ENCODE results near the gene SH3RF3. TPM values are rescaled to one million over a fixed set of nuclear protein-coding genes. Genes with fewer than 3 reads are reported as not detected.

SH3RF3 gene
- total RNA-seq, 1 experiment from 2014 or later: 1.0 TPM

DNA sequence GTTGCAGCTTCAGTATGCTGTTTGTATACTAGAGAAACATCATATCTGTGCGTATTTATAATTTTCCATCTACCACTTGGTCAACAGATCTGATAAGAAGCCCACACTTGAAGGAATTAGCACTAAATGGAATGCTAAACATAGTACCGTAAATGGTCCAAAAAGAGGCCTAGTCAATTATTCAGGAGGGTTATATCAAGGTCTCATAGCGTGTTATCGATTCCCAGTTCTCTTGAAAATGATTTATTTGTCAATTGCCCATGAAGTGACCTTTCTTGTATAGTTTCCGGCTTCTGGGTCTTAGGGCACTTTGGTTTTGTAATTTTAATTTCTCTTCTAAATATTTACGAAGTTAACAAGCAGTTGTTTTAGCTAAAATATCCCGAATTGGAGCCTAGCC is 18.4 kb downstream of the SH3RF3 start:
- DNase-seq (ENCODE audit: low spot score) (no peak), ATAC-seq (no peak)
- CTCF ChIA-PET: no interaction called here
- no peak for TF ChIP-seq JUN (CRISPR knock-in tag; IDR thresholded peaks at IDR 0.05)
- no peak for TF ChIP-seq ATF1 (CRISPR knock-in tag; IDR thresholded peaks at IDR 0.05)
- TF ChIP-seq, protein P1, sequence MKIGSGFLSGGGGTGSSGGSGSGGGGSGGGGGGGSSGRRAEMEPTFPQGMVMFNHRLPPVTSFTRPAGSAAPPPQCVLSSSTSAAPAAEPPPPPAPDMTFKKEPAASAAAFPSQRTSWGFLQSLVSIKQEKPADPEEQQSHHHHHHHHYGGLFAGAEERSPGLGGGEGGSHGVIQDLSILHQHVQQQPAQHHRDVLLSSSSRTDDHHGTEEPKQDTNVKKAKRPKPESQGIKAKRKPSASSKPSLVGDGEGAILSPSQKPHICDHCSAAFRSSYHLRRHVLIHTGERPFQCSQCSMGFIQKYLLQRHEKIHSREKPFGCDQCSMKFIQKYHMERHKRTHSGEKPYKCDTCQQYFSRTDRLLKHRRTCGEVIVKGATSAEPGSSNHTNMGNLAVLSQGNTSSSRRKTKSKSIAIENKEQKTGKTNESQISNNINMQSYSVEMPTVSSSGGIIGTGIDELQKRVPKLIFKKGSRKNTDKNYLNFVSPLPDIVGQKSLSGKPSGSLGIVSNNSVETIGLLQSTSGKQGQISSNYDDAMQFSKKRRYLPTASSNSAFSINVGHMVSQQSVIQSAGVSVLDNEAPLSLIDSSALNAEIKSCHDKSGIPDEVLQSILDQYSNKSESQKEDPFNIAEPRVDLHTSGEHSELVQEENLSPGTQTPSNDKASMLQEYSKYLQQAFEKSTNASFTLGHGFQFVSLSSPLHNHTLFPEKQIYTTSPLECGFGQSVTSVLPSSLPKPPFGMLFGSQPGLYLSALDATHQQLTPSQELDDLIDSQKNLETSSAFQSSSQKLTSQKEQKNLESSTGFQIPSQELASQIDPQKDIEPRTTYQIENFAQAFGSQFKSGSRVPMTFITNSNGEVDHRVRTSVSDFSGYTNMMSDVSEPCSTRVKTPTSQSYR (CRISPR knock-in tag; IDR thresholded peaks at IDR 0.05): no peak
- TF ChIP-seq TP53 (CRISPR knock-in tag; IDR thresholded peaks at IDR 0.05): no peak
- TF ChIP-seq CBFB (CRISPR knock-in tag; IDR thresholded peaks at IDR 0.05; ENCODE audit: low read depth): no peak
- TF ChIP-seq, protein P2, sequence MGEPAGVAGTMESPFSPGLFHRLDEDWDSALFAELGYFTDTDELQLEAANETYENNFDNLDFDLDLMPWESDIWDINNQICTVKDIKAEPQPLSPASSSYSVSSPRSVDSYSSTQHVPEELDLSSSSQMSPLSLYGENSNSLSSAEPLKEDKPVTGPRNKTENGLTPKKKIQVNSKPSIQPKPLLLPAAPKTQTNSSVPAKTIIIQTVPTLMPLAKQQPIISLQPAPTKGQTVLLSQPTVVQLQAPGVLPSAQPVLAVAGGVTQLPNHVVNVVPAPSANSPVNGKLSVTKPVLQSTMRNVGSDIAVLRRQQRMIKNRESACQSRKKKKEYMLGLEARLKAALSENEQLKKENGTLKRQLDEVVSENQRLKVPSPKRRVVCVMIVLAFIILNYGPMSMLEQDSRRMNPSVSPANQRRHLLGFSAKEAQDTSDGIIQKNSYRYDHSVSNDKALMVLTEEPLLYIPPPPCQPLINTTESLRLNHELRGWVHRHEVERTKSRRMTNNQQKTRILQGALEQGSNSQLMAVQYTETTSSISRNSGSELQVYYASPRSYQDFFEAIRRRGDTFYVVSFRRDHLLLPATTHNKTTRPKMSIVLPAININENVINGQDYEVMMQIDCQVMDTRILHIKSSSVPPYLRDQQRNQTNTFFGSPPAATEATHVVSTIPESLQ (CRISPR knock-in tag; IDR thresholded peaks at IDR 0.05): no peak
- TF ChIP-seq NR1H2 (CRISPR knock-in tag; IDR thresholded peaks at IDR 0.05): no peak
- TF ChIP-seq FOXK1 (CRISPR knock-in tag; IDR thresholded peaks at IDR 0.05): no peak
- TF ChIP-seq CREB1 (CRISPR knock-in tag; IDR thresholded peaks at IDR 0.05): no peak
- TF ChIP-seq, protein P3, sequence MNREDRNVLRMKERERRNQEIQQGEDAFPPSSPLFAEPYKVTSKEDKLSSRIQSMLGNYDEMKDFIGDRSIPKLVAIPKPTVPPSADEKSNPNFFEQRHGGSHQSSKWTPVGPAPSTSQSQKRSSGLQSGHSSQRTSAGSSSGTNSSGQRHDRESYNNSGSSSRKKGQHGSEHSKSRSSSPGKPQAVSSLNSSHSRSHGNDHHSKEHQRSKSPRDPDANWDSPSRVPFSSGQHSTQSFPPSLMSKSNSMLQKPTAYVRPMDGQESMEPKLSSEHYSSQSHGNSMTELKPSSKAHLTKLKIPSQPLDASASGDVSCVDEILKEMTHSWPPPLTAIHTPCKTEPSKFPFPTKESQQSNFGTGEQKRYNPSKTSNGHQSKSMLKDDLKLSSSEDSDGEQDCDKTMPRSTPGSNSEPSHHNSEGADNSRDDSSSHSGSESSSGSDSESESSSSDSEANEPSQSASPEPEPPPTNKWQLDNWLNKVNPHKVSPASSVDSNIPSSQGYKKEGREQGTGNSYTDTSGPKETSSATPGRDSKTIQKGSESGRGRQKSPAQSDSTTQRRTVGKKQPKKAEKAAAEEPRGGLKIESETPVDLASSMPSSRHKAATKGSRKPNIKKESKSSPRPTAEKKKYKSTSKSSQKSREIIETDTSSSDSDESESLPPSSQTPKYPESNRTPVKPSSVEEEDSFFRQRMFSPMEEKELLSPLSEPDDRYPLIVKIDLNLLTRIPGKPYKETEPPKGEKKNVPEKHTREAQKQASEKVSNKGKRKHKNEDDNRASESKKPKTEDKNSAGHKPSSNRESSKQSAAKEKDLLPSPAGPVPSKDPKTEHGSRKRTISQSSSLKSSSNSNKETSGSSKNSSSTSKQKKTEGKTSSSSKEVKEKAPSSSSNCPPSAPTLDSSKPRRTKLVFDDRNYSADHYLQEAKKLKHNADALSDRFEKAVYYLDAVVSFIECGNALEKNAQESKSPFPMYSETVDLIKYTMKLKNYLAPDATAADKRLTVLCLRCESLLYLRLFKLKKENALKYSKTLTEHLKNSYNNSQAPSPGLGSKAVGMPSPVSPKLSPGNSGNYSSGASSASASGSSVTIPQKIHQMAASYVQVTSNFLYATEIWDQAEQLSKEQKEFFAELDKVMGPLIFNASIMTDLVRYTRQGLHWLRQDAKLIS (CRISPR knock-in tag; IDR thresholded peaks at IDR 0.05; ENCODE audit: borderline replicate concordance): no peak
- TF ChIP-seq ETV6 (CRISPR knock-in tag; IDR thresholded peaks at IDR 0.05): no peak
- no peak for TF ChIP-seq PREB (CRISPR knock-in tag; IDR thresholded peaks at IDR 0.05; ENCODE audit: borderline replicate concordance)
- TF ChIP-seq, protein P4, sequence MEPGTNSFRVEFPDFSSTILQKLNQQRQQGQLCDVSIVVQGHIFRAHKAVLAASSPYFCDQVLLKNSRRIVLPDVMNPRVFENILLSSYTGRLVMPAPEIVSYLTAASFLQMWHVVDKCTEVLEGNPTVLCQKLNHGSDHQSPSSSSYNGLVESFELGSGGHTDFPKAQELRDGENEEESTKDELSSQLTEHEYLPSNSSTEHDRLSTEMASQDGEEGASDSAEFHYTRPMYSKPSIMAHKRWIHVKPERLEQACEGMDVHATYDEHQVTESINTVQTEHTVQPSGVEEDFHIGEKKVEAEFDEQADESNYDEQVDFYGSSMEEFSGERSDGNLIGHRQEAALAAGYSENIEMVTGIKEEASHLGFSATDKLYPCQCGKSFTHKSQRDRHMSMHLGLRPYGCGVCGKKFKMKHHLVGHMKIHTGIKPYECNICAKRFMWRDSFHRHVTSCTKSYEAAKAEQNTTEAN (CRISPR knock-in tag; IDR thresholded peaks at IDR 0.05): no peak
- Mint-ChIP-seq H3K36me3 (no peaks in the 10 kb centered on the region), H3K27ac (no peak overlapping the region), H3K4me1 (no peaks in the 10 kb centered on the region), H3K9me3 (no peaks in the 10 kb centered on the region), H3K4me3 (no peak overlapping the region), H3K27me3 (ENCODE audit: low read depth) (no peaks in the 10 kb centered on the region)
- POLR2A ChIA-PET: no interaction called here

GRCh38 chr2:109148117-109148746 is 19.2 kb downstream of the SH3RF3 start:
- H3K4me3 Mint-ChIP-seq: no peak overlapping the region
- no peak overlapping the region for H3K27ac Mint-ChIP-seq
- no peaks in the 10 kb centered on the region for H3K27me3 Mint-ChIP-seq (ENCODE audit: low read depth)
- POLR2A ChIA-PET: no interaction called here
- DNase-seq (ENCODE audit: low spot score) (no peak), ATAC-seq (no peak)
- H3K36me3 Mint-ChIP-seq: no peaks in the 10 kb centered on the region
- CTCF ChIA-PET: no interaction called here
- H3K9me3 Mint-ChIP-seq: no peaks in the 10 kb centered on the region
- no peaks in the 10 kb centered on the region for H3K4me1 Mint-ChIP-seq
- TF ChIP-seq ZNF138 (CRISPR knock-in tag; conservative IDR thresholded peaks at IDR 0.05) (no peak), CTCF (IDR thresholded peaks at IDR 0.05) (no peak), SMAD3 (CRISPR knock-in tag; IDR thresholded peaks at IDR 0.05; ENCODE audit: borderline replicate concordance) (no peak)
- TF ChIP-seq, protein P3 (CRISPR knock-in tag; IDR thresholded peaks at IDR 0.05; ENCODE audit: borderline replicate concordance): no peak

All from WTC11 (cell line).